ENCODE data around the gene SYNM. TPM values are rescaled to one million over a fixed set of nuclear protein-coding genes. Genes with fewer than 3 reads are reported as not detected.

SYNM gene
- total and polyA plus RNA-seq, 2 experiments from 2014 or later = 5.4 to 8.0 TPM

- Histone ChIP-seq H3K9me3 (ENCODE audit: low read depth) (no peaks in the 10 kb centered on the region), H3K27me3 (no peaks in the 10 kb centered on the region), H3K36me3 (no peaks in the 10 kb centered on the region), H3K4me3 (no peak overlapping the region), H3K4me1 (ENCODE audit: low read depth) (peaks cover 14% of the 10 kb centered on the region), H3K27ac (no peak overlapping the region)
- no peak for TF ChIP-seq CTCF (IDR thresholded peaks at IDR 0.05; ENCODE audit: low read depth, low read length)
- DNase-seq (ENCODE audit: low read depth in 1 of 2, low spot score in 1 of 2) = no peak
These were observed 32.2 kb downstream of the SYNM start for GRCh38 chr15:99137111-99137546.

GRCh38 chr15:99137877-99138276 lies 33.0 kb downstream of the SYNM start:
- Histone ChIP-seq H3K27me3 (no peaks in the 10 kb centered on the region), H3K9me3 (ENCODE audit: low read depth) (no peaks in the 10 kb centered on the region), H3K27ac (no peak overlapping the region), H3K4me3 (no peak overlapping the region), H3K36me3 (no peaks in the 10 kb centered on the region), H3K4me1 (ENCODE audit: low read depth) (peaks cover 14% of the 10 kb centered on the region)
- no peak for DNase-seq (ENCODE audit: low read depth in 1 of 2, low spot score in 1 of 2)
- no peak for TF ChIP-seq CTCF (IDR thresholded peaks at IDR 0.05; ENCODE audit: low read depth, low read length)

GRCh38 chr15:99138491-99138982 lies 33.7 kb downstream of the SYNM start:
- TF ChIP-seq CTCF (IDR thresholded peaks at IDR 0.05; ENCODE audit: low read depth, low read length) = no peak
- Histone ChIP-seq H3K4me3 (no peak overlapping the region), H3K9me3 (ENCODE audit: low read depth) (no peaks in the 10 kb centered on the region), H3K27me3 (no peaks in the 10 kb centered on the region), H3K36me3 (no peaks in the 10 kb centered on the region), H3K27ac (no peak overlapping the region), H3K4me1 (ENCODE audit: low read depth) (peaks cover 14% of the 10 kb centered on the region)
- DNase-seq (ENCODE audit: low read depth in 1 of 2, low spot score in 1 of 2) = no peak

GRCh38 chr15:99139276-99139675 lies 34.4 kb downstream of the SYNM start:
- TF ChIP-seq CTCF (IDR thresholded peaks at IDR 0.05; ENCODE audit: low read depth, low read length) = no peak
- no peak for DNase-seq (ENCODE audit: low read depth in 1 of 2, low spot score in 1 of 2)
- Histone ChIP-seq H3K27me3 (no peaks in the 10 kb centered on the region), H3K27ac (no peak overlapping the region), H3K36me3 (no peaks in the 10 kb centered on the region), H3K9me3 (ENCODE audit: low read depth) (no peaks in the 10 kb centered on the region), H3K4me3 (no peak overlapping the region), H3K4me1 (ENCODE audit: low read depth) (peaks cover 14% of the 10 kb centered on the region)

GRCh38 chr15:99140590-99140989 lies 35.7 kb downstream of the SYNM start:
- Histone ChIP-seq H3K4me1 (ENCODE audit: low read depth) (peaks cover 5% of the 10 kb centered on the region), H3K27ac (no peak overlapping the region), H3K4me3 (no peak overlapping the region), H3K27me3 (no peaks in the 10 kb centered on the region), H3K9me3 (ENCODE audit: low read depth) (no peaks in the 10 kb centered on the region), H3K36me3 (no peaks in the 10 kb centered on the region)
- no peak for TF ChIP-seq CTCF (IDR thresholded peaks at IDR 0.05; ENCODE audit: low read depth, low read length)
- no peak for DNase-seq (ENCODE audit: low read depth in 1 of 2, low spot score in 1 of 2)

- Histone ChIP-seq H3K27ac (no peak overlapping the region), H3K9me3 (ENCODE audit: low read depth) (no peaks in the 10 kb centered on the region), H3K36me3 (no peaks in the 10 kb centered on the region), H3K27me3 (no peaks in the 10 kb centered on the region), H3K4me3 (no peak overlapping the region), H3K4me1 (ENCODE audit: low read depth) (no peaks in the 10 kb centered on the region)
- DNase-seq (ENCODE audit: low read depth in 1 of 2, low spot score in 1 of 2) = no peak
- TF ChIP-seq CTCF (IDR thresholded peaks at IDR 0.05; ENCODE audit: low read depth, low read length) = no peak
These were observed 37.1 kb downstream of the SYNM start for GRCh38 chr15:99141943-99142342.

Data from cardiac muscle cell (in vitro differentiated cells and primary cell).